Loucy (cell line): Measurements from ENCODE around the gene APOL6.

Experiments
- EZH2phosphoT487 ChIP-seq: fragments of 200-600 bp; IDR thresholded peaks from 2 replicates; pipeline ENCODE4 v1.6.1; 2018; ENCODE audit warnings: antibody characterized with exemption, mild to moderate bottlenecking, moderate library complexity, borderline replicate concordance
- TF ChIP-seq, protein P1 (sequence below): fragments of 200-600 bp; sonication (generic); conservative IDR thresholded peaks from 2 replicates; pipeline ENCODE4 v1.5.1; 2014; ENCODE audit warnings: mild to moderate bottlenecking, antibody characterized with exemption, low read length

- TF ChIP-seq, protein P1, sequence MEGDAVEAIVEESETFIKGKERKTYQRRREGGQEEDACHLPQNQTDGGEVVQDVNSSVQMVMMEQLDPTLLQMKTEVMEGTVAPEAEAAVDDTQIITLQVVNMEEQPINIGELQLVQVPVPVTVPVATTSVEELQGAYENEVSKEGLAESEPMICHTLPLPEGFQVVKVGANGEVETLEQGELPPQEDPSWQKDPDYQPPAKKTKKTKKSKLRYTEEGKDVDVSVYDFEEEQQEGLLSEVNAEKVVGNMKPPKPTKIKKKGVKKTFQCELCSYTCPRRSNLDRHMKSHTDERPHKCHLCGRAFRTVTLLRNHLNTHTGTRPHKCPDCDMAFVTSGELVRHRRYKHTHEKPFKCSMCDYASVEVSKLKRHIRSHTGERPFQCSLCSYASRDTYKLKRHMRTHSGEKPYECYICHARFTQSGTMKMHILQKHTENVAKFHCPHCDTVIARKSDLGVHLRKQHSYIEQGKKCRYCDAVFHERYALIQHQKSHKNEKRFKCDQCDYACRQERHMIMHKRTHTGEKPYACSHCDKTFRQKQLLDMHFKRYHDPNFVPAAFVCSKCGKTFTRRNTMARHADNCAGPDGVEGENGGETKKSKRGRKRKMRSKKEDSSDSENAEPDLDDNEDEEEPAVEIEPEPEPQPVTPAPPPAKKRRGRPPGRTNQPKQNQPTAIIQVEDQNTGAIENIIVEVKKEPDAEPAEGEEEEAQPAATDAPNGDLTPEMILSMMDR, result no peak
- no peak for TF ChIP-seq EZH2phosphoT487
Observed at GRCh38 chr22:35703861-35704584, 55.8 kb downstream of the APOL6 start.
